ENCODE results near the gene ZFYVE28. TPM values are rescaled to one million over a fixed set of nuclear protein-coding genes. Genes with fewer than 3 reads are reported as not detected.

Gene ZFYVE28
- total RNA-seq, 3 donors from 2014 or later, result 12.3 to 14.1 (median 13.9) TPM

- Histone ChIP-seq H3K27me3 (no peaks in the 10 kb centered on the region), H3K9me3 (peaks cover 0 to 7% of the 10 kb centered on the region in 2 donors), H3K4me1 (no peaks in the 10 kb centered on the region), H3K27ac (no peak overlapping the region), H3K4me3 (no peak overlapping the region), H3K36me3 (no peaks in the 10 kb centered on the region)
- peak in 1 of 2 donors; percentile 2 for DNase-seq (ENCODE audit: low spot score in 2 of 2)
- TF ChIP-seq POLR2AphosphoS5 (IDR thresholded peaks at IDR 0.05) (no peak), CTCF (IDR thresholded peaks at IDR 0.05) (no peak), POLR2A (IDR thresholded peaks at IDR 0.05) (no peak)
- intact Hi-C loops (cut with DNase I; ENCODE audit: low total_unique reads), result no loop called here
Observed at GRCh38 chr4:2318885-2319284, 99.6 kb downstream of the ZFYVE28 start.

DNA sequence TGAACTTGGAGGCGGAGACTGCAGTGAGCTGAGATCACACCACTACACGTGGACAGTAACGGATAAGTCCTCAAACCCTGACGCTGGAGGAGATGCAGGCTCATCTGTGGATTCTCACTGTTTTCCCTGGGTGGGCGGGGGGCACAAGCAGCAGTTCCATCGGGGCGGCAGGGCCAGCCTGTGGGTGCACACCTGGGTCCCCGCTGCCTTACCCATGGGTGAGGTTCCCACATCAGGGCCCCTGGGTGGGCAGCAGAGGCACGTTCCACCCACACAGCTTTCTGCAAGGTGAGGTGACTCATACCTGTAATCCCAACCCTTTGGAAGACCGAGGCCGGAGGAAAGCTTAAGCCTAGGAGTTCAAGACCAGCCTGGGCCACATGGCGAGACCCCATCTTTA lies 100.0 kb downstream of the ZFYVE28 start:
- Histone ChIP-seq H3K4me1 (no peaks in the 10 kb centered on the region), H3K27me3 (no peaks in the 10 kb centered on the region), H3K9me3 (peaks cover 0 to 6% of the 10 kb centered on the region in 2 donors), H3K4me3 (no peak overlapping the region), H3K36me3 (no peaks in the 10 kb centered on the region), H3K27ac (no peak overlapping the region)
- intact Hi-C loops (cut with DNase I; ENCODE audit: low total_unique reads), result no loop called here
- DNase-seq (ENCODE audit: low spot score in 2 of 2), result peak in 1 of 2 donors; percentile 9
- TF ChIP-seq POLR2AphosphoS5 (IDR thresholded peaks at IDR 0.05), result no peak
- no peak for TF ChIP-seq CTCF (IDR thresholded peaks at IDR 0.05)
- TF ChIP-seq POLR2A (IDR thresholded peaks at IDR 0.05), result no peak

GRCh38 chr4:2313366-2313765 lies 105.1 kb downstream of the ZFYVE28 start:
- H3K9me3 ChIP-seq, result peaks cover 0 to 19% of the 10 kb centered on the region in 2 donors
- intact Hi-C loops (cut with DNase I; ENCODE audit: low total_unique reads), result no loop called here
- no peak overlapping the region for H3K4me3 ChIP-seq
- no peak overlapping the region for H3K27ac ChIP-seq
- TF ChIP-seq POLR2A (IDR thresholded peaks at IDR 0.05) (no peak), POLR2AphosphoS5 (IDR thresholded peaks at IDR 0.05) (no peak), CTCF (IDR thresholded peaks at IDR 0.05) (no peak)
- no peaks in the 10 kb centered on the region for H3K4me1 ChIP-seq
- H3K27me3 ChIP-seq, result no peaks in the 10 kb centered on the region
- no peaks in the 10 kb centered on the region for H3K36me3 ChIP-seq
- DNase-seq (ENCODE audit: low spot score in 2 of 2), result no peak

DNA sequence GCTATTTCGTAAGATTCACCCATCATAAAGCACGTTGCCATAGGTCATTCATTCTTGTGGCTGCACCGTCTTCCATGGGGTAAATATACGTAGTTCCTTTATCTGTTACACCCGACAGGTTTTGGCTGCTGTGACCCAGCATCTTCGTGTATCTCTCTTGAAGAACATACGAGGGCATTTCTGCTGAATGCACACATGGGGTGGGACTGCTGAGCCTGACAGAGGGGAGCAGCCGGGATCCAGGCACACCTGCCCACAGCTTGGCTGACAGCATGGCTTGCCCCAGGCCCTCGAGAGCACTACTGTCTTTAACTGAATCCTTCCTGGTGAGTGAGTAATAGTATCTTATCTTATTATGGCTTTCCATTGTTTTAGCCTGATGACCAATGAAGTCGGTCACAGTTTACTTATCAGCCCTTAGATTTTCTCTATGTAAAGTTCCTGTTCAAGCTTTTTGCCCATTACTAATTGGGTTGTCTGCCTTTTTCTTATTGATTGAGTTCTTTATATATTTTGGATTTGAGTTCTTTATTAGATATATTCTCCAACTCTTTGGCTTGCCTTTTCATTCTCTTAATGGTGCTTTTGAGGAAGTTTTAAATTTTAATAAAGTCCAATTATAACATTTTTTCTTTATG lies 111.6 kb downstream of the ZFYVE28 start:
- DNase-seq (ENCODE audit: low spot score in 2 of 2), result peak in 1 of 2 donors; percentile 7
- H3K9me3 ChIP-seq, result peaks cover 9 to 19% of the 10 kb centered on the region in 2 donors
- TF ChIP-seq POLR2A (IDR thresholded peaks at IDR 0.05) (no peak), CTCF (IDR thresholded peaks at IDR 0.05) (no peak), POLR2AphosphoS5 (IDR thresholded peaks at IDR 0.05) (no peak)
- intact Hi-C loops (cut with DNase I; ENCODE audit: low total_unique reads), result no loop called here
- H3K27me3 ChIP-seq, result no peaks in the 10 kb centered on the region
- no peak overlapping the region for H3K4me3 ChIP-seq
- H3K36me3 ChIP-seq, result no peaks in the 10 kb centered on the region
- H3K4me1 ChIP-seq, result no peaks in the 10 kb centered on the region
- no peak overlapping the region for H3K27ac ChIP-seq

DNA sequence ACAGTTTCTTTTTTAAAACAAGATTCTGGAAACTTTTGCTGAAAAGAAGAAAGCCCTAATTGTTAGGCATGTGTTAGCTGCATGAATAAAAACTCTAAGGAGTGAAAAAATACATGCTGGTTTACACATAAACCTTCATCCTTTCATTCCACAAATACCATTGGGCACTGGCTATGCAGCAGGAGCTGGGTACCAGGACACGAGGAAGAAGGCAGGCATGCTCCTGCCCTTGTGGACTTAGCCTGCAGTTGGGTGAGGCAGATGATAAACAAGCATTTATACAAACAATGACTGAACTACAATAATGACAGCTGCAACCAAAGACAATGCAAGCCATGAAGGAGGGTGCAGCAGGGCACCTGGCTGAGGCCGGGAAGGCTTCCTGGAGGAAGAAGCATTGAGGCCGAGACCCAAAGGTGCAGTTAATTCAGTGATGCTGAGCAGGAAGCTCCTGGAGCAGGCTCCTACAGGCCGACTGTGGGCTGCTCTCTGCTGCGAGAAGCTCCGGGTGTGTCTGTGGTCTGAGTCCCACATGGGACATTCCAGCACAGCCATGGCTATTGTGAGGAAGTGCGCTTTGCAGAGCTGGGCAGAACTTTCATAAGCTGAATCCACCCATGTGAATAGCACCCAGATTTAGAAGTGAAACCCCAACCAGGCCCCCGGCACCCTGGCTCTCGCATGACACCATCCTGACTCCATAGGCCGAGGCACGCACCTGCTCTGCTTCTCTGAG lies 112.5 kb downstream of the ZFYVE28 start:
- intact Hi-C loops (cut with DNase I; ENCODE audit: low total_unique reads), result no loop called here
- Histone ChIP-seq H3K27me3 (no peaks in the 10 kb centered on the region), H3K36me3 (no peaks in the 10 kb centered on the region), H3K9me3 (peaks cover 9% of the 10 kb centered on the region in 2 donors), H3K4me3 (no peak overlapping the region), H3K27ac (no peak overlapping the region), H3K4me1 (no peaks in the 10 kb centered on the region)
- peak in 1 of 2 donors; percentile 13 for DNase-seq (ENCODE audit: low spot score in 2 of 2)
- no peak for TF ChIP-seq POLR2AphosphoS5 (IDR thresholded peaks at IDR 0.05)
- TF ChIP-seq CTCF (IDR thresholded peaks at IDR 0.05), result no peak
- TF ChIP-seq POLR2A (IDR thresholded peaks at IDR 0.05), result no peak
